Stimulated activated CD8-positive, alpha-beta memory T cell treated with anti-CD3 and anti-CD28 coated beads, Interleukin-4, amount 100 ng/mL, for 24 hours (primary cell): ENCODE measurements around the gene CLEC4M.
A peak's percentile ranks its signal among the peaks of the same experiment; 100 is the strongest.
"Not testable (repeated sequence)": the region's sequence is repeated elsewhere in the genome, so short reads cannot be mapped to it uniquely, and the experiment has no call there.

Source experiments
- DNase-seq: peaks from one replicate; pipeline ENCODE4 v3.0.0-alpha.2; 2020; ENCODE audit warnings: low read depth

The CLEC4M gene

DNA sequence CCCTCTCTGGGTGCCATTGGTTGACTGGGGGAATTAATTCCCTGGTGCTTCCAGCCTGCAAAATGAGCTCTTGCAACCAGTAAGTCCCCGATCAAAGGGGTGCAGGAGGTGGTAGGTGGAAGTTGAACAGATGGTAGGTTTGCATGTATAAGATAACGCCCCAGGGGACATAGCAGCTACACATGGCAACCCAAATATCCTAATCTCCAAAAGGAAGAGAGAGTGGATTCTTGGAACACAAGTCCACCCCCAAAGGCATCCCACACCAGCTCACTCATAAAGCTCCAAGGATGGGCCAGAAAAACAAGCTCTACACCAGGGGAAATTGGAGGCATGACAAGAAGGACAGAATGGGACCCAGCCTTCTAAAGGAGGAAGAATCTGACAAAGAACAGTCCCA, 20.5 kb upstream of the CLEC4M start:
- DNase-seq, result no peak

DNA sequence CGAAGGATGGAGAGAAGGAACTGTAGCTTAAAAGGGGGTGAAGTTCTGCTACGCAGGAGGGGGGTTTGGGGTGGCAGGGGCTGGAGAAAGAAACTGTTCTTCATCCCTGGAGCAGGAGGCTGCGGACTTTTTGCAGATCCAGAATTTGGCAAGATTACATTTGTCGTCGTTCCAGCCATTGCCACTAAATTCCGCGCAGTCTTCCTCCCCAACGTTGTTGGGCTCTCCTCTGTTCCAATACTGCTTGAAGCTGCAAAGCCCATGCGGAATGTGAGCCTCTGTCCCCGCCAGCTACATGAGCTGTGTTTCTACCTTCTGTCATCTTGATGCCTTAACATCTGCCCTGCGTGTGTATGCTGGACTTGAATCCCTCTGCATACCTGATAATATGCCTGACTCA, 20.1 kb upstream of the CLEC4M start:
- DNase-seq, result no peak

GRCh38 chr19:7743425-7743841, 19.6 kb upstream of the CLEC4M start:
- peak; percentile 30 for DNase-seq

GRCh38 chr19:7744199-7744786, 18.8 kb upstream of the CLEC4M start:
- DNase-seq, result no peak

DNA sequence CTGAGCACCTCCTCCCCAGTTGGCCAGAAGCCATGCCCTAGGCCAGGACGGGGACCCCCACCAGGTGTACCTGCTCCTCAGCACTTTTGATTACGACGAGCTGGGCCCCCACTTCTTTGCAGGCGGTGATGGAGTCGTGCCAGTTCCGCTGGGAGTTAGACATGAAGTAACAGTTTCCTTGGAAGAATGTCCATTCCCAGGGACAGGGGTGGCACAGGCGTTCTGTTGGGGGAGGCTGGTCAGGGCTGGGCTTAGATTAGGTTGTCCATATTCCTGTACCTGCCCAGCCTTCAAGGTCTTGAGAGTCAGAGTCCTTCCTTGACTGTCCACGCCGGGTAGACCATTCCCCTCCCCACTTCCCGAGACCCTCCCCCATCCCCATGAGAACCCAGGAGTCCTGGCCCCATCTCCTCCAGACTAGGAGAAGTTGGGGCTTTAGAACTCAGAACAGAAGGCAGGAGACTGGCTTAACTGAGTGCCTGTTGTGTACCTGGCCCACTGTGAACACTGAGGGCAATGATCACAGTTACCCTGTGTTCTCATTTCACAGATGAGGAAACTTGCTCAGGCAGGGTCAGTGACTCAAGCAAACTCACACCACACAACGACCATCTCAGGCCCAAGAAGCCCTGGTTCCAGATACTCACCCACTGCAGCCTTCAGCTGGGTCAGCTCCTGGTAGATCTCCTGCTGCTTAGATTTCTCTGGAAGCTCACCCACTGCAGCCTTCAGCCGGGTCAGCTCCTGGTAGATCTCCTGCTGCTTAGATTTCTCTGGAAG, 18.0 kb upstream of the CLEC4M start:
- DNase-seq, result no peak

- not testable (repeated sequence) for DNase-seq
Observed at GRCh38 chr19:7746306-7746705, 16.7 kb upstream of the CLEC4M start.

- DNase-seq, result no peak
Observed at GRCh38 chr19:7746903-7747884, 15.8 kb upstream of the CLEC4M start, which contains the start of gene CD209. TSS of gene CD209 (minus strand) at chr19:7747534. CDS start at chr19:7747511, 23 bp downstream.

- no peak for DNase-seq
Observed at GRCh38 chr19:7748171-7748570, 14.9 kb upstream of the CLEC4M start.

DNA sequence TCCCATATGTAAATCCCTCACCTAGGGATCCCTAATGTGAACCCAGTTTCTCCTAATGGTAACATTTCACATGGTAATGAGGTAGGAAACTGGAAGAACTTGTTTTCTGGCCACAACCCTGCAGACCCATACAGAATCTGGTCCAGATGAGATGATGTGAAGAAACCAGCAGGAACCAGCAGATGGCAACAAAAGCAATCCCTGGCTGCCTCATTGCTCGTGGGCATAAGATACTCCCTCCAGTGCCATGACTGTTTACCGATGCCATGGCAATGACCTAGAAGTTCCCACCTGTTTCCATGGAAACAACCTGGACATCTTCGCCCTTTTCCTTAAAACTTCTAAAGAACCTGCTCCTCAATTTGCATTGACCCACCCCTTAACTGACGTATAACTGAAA, 14.3 kb upstream of the CLEC4M start:
- no peak for DNase-seq

DNA sequence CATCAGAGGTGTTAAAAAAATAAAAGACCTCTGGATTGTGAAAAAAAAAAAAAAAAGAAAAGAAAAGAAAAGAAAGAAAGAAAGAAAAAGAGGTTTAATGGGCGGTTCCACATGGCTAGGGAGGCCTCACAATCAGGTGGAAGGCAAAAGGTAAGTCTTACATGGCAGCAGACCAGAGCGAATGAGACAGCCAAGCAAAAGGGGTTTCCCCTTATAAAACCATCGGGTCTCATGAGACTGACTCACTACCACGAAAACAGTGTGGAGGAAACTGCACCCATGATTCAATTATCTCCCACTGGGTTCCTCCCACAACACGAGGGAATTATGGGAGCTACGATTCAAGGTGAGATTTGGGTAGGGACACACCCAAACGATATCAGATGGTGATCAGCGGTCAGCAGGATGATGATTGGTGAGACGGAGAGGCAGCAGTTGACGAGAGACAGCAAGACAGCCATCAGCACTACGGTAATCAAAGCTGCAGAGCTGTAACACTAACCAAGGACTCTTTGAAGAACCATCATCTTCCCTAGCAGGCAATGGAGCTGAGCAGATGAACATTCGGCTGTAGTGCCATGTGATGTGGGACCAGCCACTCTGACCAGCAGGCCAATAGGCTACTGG, 11.8 kb upstream of the CLEC4M start:
- DNase-seq, result no peak

- DNase-seq, result no peak
Observed at GRCh38 chr19:7756258-7756657, 6.8 kb upstream of the CLEC4M start.

GRCh38 chr19:7757358-7757757, 5.7 kb upstream of the CLEC4M start:
- DNase-seq, result no peak

GRCh38 chr19:7759156-7759555, 3.9 kb upstream of the CLEC4M start:
- DNase-seq, result no peak

GRCh38 chr19:7763696-7764095, 653 bp downstream of the CLEC4M start:
- no peak for DNase-seq

GRCh38 chr19:7764157-7764556, 1.1 kb downstream of the CLEC4M start:
- DNase-seq, result not testable (repeated sequence)

DNA sequence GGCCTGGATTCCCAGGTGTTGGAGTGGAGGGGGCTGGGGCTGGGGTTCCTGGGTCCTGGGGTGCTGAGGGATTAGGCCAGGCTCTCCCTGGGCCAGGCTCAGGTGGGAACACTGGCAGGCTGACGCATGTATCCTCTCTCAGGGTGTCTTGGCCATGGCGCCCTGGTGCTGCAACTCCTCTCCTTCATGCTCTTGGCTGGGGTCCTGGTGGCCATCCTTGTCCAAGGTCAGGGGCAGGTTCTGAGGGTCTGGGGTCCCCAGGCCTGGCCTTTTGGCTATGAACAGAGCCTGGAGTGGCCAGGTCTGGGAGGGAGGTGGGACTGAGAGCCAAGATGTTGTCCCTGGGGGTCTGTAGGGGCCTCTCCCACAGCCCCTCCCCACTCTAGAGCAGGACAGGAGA, 2.0 kb downstream of the CLEC4M start:
- DNase-seq, result not testable (repeated sequence)

GRCh38 chr19:7766535-7766934, 3.5 kb downstream of the CLEC4M start:
- DNase-seq, result no peak

GRCh38 chr19:7767487-7767886, 4.4 kb downstream of the CLEC4M start:
- no peak for DNase-seq

DNA sequence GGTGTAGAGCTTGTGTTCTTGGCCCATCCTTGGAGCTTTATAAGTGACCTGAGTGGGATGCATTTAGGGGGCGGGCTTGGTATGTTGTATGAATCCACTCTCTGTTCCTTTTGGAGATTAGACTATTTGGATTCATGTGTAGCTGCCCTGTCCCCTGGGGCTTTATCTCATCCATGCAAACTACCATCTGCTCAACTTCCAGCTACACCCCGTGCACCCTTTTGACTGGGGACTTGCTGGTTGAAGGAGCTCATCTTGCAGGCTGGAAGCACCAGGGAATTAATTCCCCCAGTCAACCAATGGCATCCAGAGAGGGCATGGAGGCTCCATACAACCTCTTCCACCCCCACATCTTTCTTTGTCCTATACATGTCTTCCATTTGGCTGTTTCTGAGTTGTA, 6.1 kb downstream of the CLEC4M start:
- DNase-seq, result no peak

- no peak for DNase-seq
Observed at GRCh38 chr19:7771072-7771471, 8.0 kb downstream of the CLEC4M start.

- DNase-seq, result no peak
Observed at GRCh38 chr19:7772752-7773291, 9.8 kb downstream of the CLEC4M start.

GRCh38 chr19:7773841-7774240, 10.8 kb downstream of the CLEC4M start:
- DNase-seq, result no peak
